ENCODE results near the gene FYB1. TPM values are rescaled to one million over a fixed set of nuclear protein-coding genes. Genes with fewer than 3 reads are reported as not detected.

FYB1 gene
- total RNA-seq, 1 experiment from 2014 or later, result 0.46 TPM

DNA sequence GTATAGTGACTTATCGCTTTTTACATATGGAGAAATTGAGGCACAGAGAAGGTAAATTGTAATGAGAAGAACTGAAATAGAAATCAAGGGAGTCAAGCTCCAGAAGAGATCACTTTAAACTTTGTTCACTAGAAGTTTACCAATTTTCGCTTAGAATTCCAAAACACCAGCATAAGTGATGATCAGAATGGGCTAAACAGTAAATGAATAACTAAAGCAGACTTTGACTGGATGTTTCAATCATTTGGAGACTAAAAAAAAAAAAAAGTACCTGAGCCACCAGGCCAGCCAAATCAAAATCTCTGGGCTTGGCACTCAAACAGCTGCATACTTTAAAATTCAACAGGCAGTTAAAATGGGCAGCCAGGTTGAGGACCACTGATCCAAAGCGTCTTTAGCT lies 38.2 kb upstream of the FYB1 start:
- in situ Hi-C loops (cut with HindIII; ENCODE audit: low pct_unique_long_range_greater_than_20kb, low sequenced_read_pairs), result no loop called here
- BruUV-seq (replicated peaks), result no TSS peak
- TF ChIP-seq POLR2AphosphoS5 (IDR thresholded peaks at IDR 0.05; ENCODE audit: low read depth, low read length) (no peak), CTCF (IDR thresholded peaks at IDR 0.05) (no peak), TCF7L2 (IDR thresholded peaks at IDR 0.05; ENCODE audit: low read depth, low read length) (no peak), REST (IDR thresholded peaks at IDR 0.05; ENCODE audit: insufficient read depth in 1 of 2, low read depth in 2 of 2, low read length in 1 of 2) (no peak), SIN3A (IDR thresholded peaks at IDR 0.05; ENCODE audit: borderline replicate concordance, insufficient read depth, low read depth, low read length) (no peak)
- Histone ChIP-seq H3K27ac (ENCODE audit: low read length) (no peak overlapping the region), H3K9me3 (ENCODE audit: control insufficient read depth, insufficient read depth, low read depth, low read length) (no peaks in the 10 kb centered on the region), H3K4me1 (ENCODE audit: control insufficient read depth, insufficient read depth, low read length) (no peaks in the 10 kb centered on the region), H3K36me3 (ENCODE audit: control insufficient read depth, insufficient read depth, low read length) (no peaks in the 10 kb centered on the region), H3K27me3 (ENCODE audit: control insufficient read depth, insufficient read depth, low read length) (no peaks in the 10 kb centered on the region), H3K4me3 (ENCODE audit: low read depth in 2 of 2, low read length in 2 of 2) (no peak overlapping the region)
- intact Hi-C loops (cut with micrococcal nuclease; ENCODE audit: unreplicated experiment), result no loop called here
- DNase-seq (ENCODE audit: low read depth, low spot score) (no peak), ATAC-seq (no peak)
- CTCF ChIA-PET, result interaction anchor here (0.7 kb wide), 1 partner anchor 23 kb away, joined by 3 read pairs; no protein-coding TSS in a partner anchor
- POLR2A ChIA-PET, result no interaction called here

- no TSS peak for BruUV-seq (replicated peaks)
- H3K27ac ChIP-seq (ENCODE audit: low read length), result 0 out of 2 replicates have a peak overlapping the region, but pooled peaks have one; percentile 18
- H3K4me3 ChIP-seq (ENCODE audit: low read depth in 2 of 2, low read length in 2 of 2), result peak overlapping the region in 1 of 2 experiments; percentile 32; a peak in 2 of 4 replicates
- in situ Hi-C loops (cut with HindIII; ENCODE audit: low pct_unique_long_range_greater_than_20kb, low sequenced_read_pairs) (no loop called here), intact Hi-C loops (cut with micrococcal nuclease; ENCODE audit: unreplicated experiment) (no loop called here)
- ChIA-PET CTCF (no interaction called here), POLR2A (no interaction called here)
- TF ChIP-seq CTCF (IDR thresholded peaks at IDR 0.05) (no peak), POLR2AphosphoS5 (IDR thresholded peaks at IDR 0.05; ENCODE audit: low read depth, low read length) (no peak), REST (IDR thresholded peaks at IDR 0.05; ENCODE audit: insufficient read depth in 1 of 2, low read depth in 2 of 2, low read length in 1 of 2) (no peak), SIN3A (IDR thresholded peaks at IDR 0.05; ENCODE audit: borderline replicate concordance, insufficient read depth, low read depth, low read length) (no peak), TCF7L2 (IDR thresholded peaks at IDR 0.05; ENCODE audit: low read depth, low read length) (no peak)
- H3K27me3 ChIP-seq (ENCODE audit: control insufficient read depth, insufficient read depth, low read length), result no peaks in the 10 kb centered on the region
- DNase-seq (ENCODE audit: low read depth, low spot score), result peak; percentile 39
- no peaks in the 10 kb centered on the region for H3K36me3 ChIP-seq (ENCODE audit: control insufficient read depth, insufficient read depth, low read length)
- no peaks in the 10 kb centered on the region for H3K9me3 ChIP-seq (ENCODE audit: control insufficient read depth, insufficient read depth, low read depth, low read length)
- ATAC-seq, result peak; percentile 86
- H3K4me1 ChIP-seq (ENCODE audit: control insufficient read depth, insufficient read depth, low read length), result no peaks in the 10 kb centered on the region
Observed at GRCh38 chr5:39256477-39257235, 37.3 kb upstream of the FYB1 start.

Data from Panc1 (cell line).